GM12878 (cell line): ENCODE data around the gene KAT2A. TPM values are rescaled to one million over a fixed set of nuclear protein-coding genes. Genes with fewer than 3 reads are reported as not detected.

Experiments
- ATAC-seq: fragments of 200-7000 bp; cut with Tn5 transposase; 3 replicates; pipeline ENCODE4 v1.9.1; 2020; ENCODE audit warnings: mild to moderate bottlenecking, moderate library complexity
- BruUV-seq: library from RNA; stranded (reverse); fragments of 400-500 nt; replicated peaks from 2 replicates; lab custom pipeline; 2021; lab: Mats Ljungman, UMichigan
- CTCF ChIA-PET: fragments of 300-600 bp; sonication (Branson Sonifier 250); formaldehyde crosslinking; extraction: SDS; loops from one replicate; lab custom pipeline; 2021; ENCODE audit warnings: inconsistent platforms; lab: Yijun Ruan, JAX
- POLR2A ChIA-PET: fragments of 350-600 bp; formaldehyde crosslinking; extraction: SDS; loops from one replicate; lab custom pipeline; 2021; ENCODE audit warnings: inconsistent platforms; lab: Charles Lee
- RAD21 ChIA-PET: fragments of 300-600 bp; sonication (Branson Sonifier 250); formaldehyde crosslinking; loops from one replicate; lab custom pipeline; 2023; ENCODE audit warnings: antibody characterized with exemption; ENCODE audit not compliant: unreplicated experiment; lab: Charles Lee
- SMC1A ChIA-PET: fragments of 300-600 bp; sonication (Branson Sonifier 250); formaldehyde crosslinking; loops from one replicate; lab custom pipeline; 2023; ENCODE audit not compliant: unreplicated experiment, uncharacterized antibody; lab: Charles Lee
- DNase-seq: peaks from one replicate; pipeline ENCODE4 v3.0.0-alpha.2; 2011; ENCODE audit warnings: low read depth, low spot score
- FAIRE-seq: peaks from 3 replicates; lab custom pipeline; 2011; peaks lifted over from hg19 to GRCh38; lab: Jason Lieb, UNC
- H2AFZ ChIP-seq: 2 replicates; pipeline ENCODE4 v1.6.0; 2011; ENCODE audit warnings: low read depth, low read length, control low read depth; ENCODE audit not compliant: control insufficient read depth
- H3K27ac ChIP-seq: 2 replicates; pipeline ENCODE4 v1.5.1; 2011; ENCODE audit warnings: control low read depth; ENCODE audit not compliant: control insufficient read depth, insufficient read depth
- H3K27me3 ChIP-seq, 2 experiments: replicated peaks in 1 of 2; 2 replicates each; pipeline versions ENCODE4 v1.6.0 to v1.6.1; 2011; ENCODE audit warnings: low read length in 1 of 2; ENCODE audit not compliant: control insufficient read depth in 2 of 2, insufficient read depth in 2 of 2
- H3K36me3 ChIP-seq, 2 experiments: 2 replicates each; pipeline ENCODE4 v1.5.1; 2011; ENCODE audit warnings: low read length in 1 of 2; ENCODE audit not compliant: control insufficient read depth in 2 of 2, insufficient read depth in 2 of 2
- H3K4me1 ChIP-seq: 2 replicates; pipeline ENCODE4 v1.6.1; 2011; ENCODE audit warnings: mild to moderate bottlenecking, low read length, moderate library complexity, mixed read lengths; ENCODE audit not compliant: control insufficient read depth, insufficient read depth
- H3K4me2 ChIP-seq: 2 replicates; pipeline ENCODE4 v1.6.0; 2011; ENCODE audit warnings: control low read depth; ENCODE audit not compliant: control insufficient read depth, insufficient read depth
- H3K4me3 ChIP-seq: fragments of 200-600 bp; sonication (generic); 2 replicates; pipeline ENCODE4 v1.5.1; 2016
- H3K79me2 ChIP-seq: 2 replicates; pipeline ENCODE4 v1.6.0; 2011; ENCODE audit warnings: low read length; ENCODE audit not compliant: control insufficient read depth, insufficient read depth
- H3K9ac ChIP-seq: 2 replicates; pipeline ENCODE4 v1.8.0; 2011; ENCODE audit warnings: low read length, control low read depth, mixed read lengths; ENCODE audit not compliant: control insufficient read depth, insufficient read depth
- H3K9me3 ChIP-seq: replicated peaks from 3 replicates; pipeline ENCODE4 v1.5.1; 2011; ENCODE audit warnings: mild to moderate bottlenecking, low read length; ENCODE audit not compliant: control insufficient read depth, insufficient read depth
- H4K20me1 ChIP-seq: 2 replicates; pipeline ENCODE4 v1.6.0; 2011; ENCODE audit not compliant: control insufficient read depth, insufficient read depth
- E2F8 ChIP-seq: fragments of 450-650 bp; IDR thresholded peaks from 2 replicates; pipeline ENCODE4 v1.6.1; 2018; ENCODE audit warnings: mild to moderate bottlenecking, low read depth, moderate library complexity; ENCODE audit not compliant: partially characterized antibody
- ELK1 ChIP-seq: IDR thresholded peaks from 2 replicates; pipeline ENCODE4 v1.6.1; 2012; ENCODE audit warnings: low read depth, low read length, improper control_type of control experiment
- JUNB ChIP-seq: IDR thresholded peaks from 2 replicates; pipeline ENCODE4 v1.6.1; 2016; ENCODE audit warnings: antibody characterized with exemption, mild to moderate bottlenecking
- MLLT1 ChIP-seq: fragments of 450-650 bp; IDR thresholded peaks from 2 replicates; pipeline ENCODE4 v1.6.1; 2016; ENCODE audit warnings: mild to moderate bottlenecking
- MTA3 ChIP-seq: IDR thresholded peaks from 2 replicates; pipeline ENCODE4 v1.6.1; 2012; ENCODE audit warnings: low read length, inconsistent platforms, borderline replicate concordance
- MXI1 ChIP-seq: fragments of 150-350 bp; IDR thresholded peaks from 2 replicates; pipeline ENCODE4 v1.6.1; 2011; ENCODE audit warnings: low read depth, mild to moderate bottlenecking, inconsistent platforms, low read length, improper control_type of control experiment
- PBX3 ChIP-seq: IDR thresholded peaks from 2 replicates; pipeline ENCODE4 v1.6.1; 2011; ENCODE audit warnings: mild to moderate bottlenecking, low read depth, low read length, moderate library complexity; ENCODE audit not compliant: insufficient replicate concordance
- RCOR1 ChIP-seq: conservative IDR thresholded peaks from 2 replicates; pipeline ENCODE4 v1.6.1; 2012; ENCODE audit warnings: low read depth, low read length, improper control_type of control experiment
- RUNX3 ChIP-seq: IDR thresholded peaks from 2 replicates; pipeline ENCODE4 v1.6.1; 2012; ENCODE audit warnings: low read length, inconsistent platforms
- SUZ12 ChIP-seq: fragments of 200-600 bp; sonication (generic); IDR thresholded peaks from one replicate; pipeline ENCODE4 v1.6.1; 2018; ENCODE audit warnings: antibody characterized with exemption, mild to moderate bottlenecking; ENCODE audit not compliant: unreplicated experiment
- TCF12 ChIP-seq: IDR thresholded peaks from 2 replicates; pipeline ENCODE4 v1.6.1; 2011; ENCODE audit warnings: low read depth, mild to moderate bottlenecking, low read length
- WGBS: methylation state at CpG from one replicate; pipeline ENCODE4 v1.1.6; 2016; ENCODE audit warnings: low lambda C conversion rate; ENCODE audit not compliant: insufficient replicate concordance, insufficient coverage; ENCODE audit errors: missing lambda C conversion rate; 5-methylcytosine and 5-hydroxymethylcytosine counted together
- in situ Hi-C: fragments of 300-500 bp; cut with MboI; formaldehyde crosslinking; loops from 9 replicates; pipeline ENCODE4 v1.14.3; 2018; ENCODE audit warnings: mixed read lengths
- intact Hi-C: fragments of 100-400 bp; cut with micrococcal nuclease; formaldehyde crosslinking; loops from one replicate; pipeline ENCODE4 v1.14.2; 2022; ENCODE audit not compliant: unreplicated experiment
- polyA plus RNA-seq, 11 experiments: library from polyadenylated mRNA; depleted of rRNA in 4 of 11; unstranded in 6 of 11; stranded (reverse) in 5 of 11; fragments of >200 nt; fragmentation: Nextera tagmentation in 4 of 11; fragmentation: Illumina TruSeq in 1 of 11; extraction: Ambion mirVana in 4 of 11; extraction: Trizol in 1 of 11; gene quantifications; 1 replicate in 1 of 11; 2 replicates in 10 of 11; pipeline versions ENCODE4 v1.2.1 to v1.2.3, GENCODE V29; 2011 to 2016; ENCODE audit warnings: inconsistent platforms in 2 of 11, missing spikeins in 2 of 11, low read depth in 1 of 11
- total RNA-seq, 4 experiments: library from RNA; depleted of rRNA in 3 of 4; stranded (reverse); fragments of >200 nt in 3 of 4; fragmentation: Illumina TruSeq in 1 of 4; extraction: Trizol in 1 of 4; gene quantifications; 2 replicates each; pipeline versions ENCODE4 v1.2.1 to v1.2.3, GENCODE V29; 2013 to 2021
- TF ChIP-seq, protein P1 (sequence below): fragments of 450-650 bp; IDR thresholded peaks from 2 replicates; pipeline ENCODE4 v1.6.1; 2017; ENCODE audit warnings: borderline replicate concordance

The KAT2A gene
- total and polyA plus RNA-seq, 10 of the 15 experiments (the other 5 are each of a cell fraction or from before 2014, with no cell fraction given): 0.85 to 47.5 (median 14.6) TPM

- TF ChIP-seq TCF12: no peak
- TF ChIP-seq MXI1: no peak
- no peak for TF ChIP-seq RCOR1
These were observed 7.0 kb downstream of the KAT2A start (continued) for GRCh38 chr17:42114118-42114517.

DNA sequence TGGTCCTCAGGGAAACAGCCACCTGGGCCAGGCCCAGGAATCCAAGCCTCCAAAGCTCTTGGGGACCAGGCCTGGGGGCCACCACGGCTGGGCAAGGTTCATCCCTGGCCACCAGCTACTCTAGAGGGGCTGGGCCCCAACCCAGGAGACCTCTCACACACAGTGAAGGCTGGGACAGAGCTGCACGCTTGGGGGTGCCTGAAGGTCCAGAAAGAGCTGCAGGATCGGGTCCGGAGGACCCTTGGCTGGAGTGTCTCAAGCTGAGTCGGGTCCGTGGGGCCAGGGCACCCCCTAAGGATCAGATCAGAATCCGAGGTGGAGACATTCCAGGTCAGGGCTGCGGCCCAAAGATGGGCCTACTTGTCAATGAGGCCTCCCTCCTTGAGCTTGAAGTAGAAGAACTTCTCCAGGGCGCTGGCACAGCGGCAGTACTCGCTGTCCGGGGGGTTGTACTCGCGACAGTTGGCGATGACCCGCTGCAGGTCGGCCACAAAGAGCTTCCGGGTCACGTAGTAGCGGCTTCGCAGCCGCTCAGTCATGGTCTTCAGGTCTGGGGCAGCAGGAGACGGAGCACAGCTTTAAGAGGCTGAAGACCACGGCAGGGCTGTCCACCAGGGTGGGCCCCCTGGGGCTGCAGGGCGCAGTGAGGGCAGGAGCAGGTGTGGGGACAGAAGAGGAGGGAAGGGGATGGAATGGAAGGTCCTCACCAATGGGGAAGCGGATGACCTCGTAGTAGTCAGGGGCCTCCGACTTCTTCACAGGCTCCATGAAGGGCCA lies 7.7 kb downstream of the KAT2A start:
- Histone ChIP-seq H4K20me1 (no peaks in the 10 kb centered on the region), H3K27me3 (no peaks in the 10 kb centered on the region), H3K4me3 (peak overlapping the region; percentile 45), H2AFZ (no peak overlapping the region), H3K4me1 (peaks cover 35% of the 10 kb centered on the region), H3K27ac (peak overlapping the region; percentile 98), H3K9me3 (no peaks in the 10 kb centered on the region; the same call in 2 of the 3 replicates), H3K79me2 (peaks cover 13% of the 10 kb centered on the region), H3K4me2 (peak overlapping the region; percentile 75), H3K36me3 (peaks cover 5 to 6% of the 10 kb centered on the region in 2 experiments; a peak in 2 of 4 replicates), H3K9ac (peak overlapping the region; percentile 94)
- in situ Hi-C loops (loop anchor here (5.0 kb wide), 2 partner anchors 91 to 151 kb away; partner anchors contain the start of gene NKIRAS2), intact Hi-C loops (no loop called here)
- ChIA-PET SMC1A (interaction anchor here (0.5 to 3.4 kb wide), 10 partner anchors 15 to 450 kb away, joined by 3 to 17 read pairs (median 10); partner anchors contain the start of genes CNP, DNAJC7, KCNH4 and ZNF385C), CTCF (interaction anchor here (0.6 to 7.5 kb wide), 14 partner anchors 10 to 183 kb away, joined by 3 to 61 read pairs (median 6); partner anchors contain the start of genes DNAJC7, GHDC, KCNH4 and ODAD4), POLR2A (interaction anchor here (0.5 to 3.5 kb wide), 16 partner anchors 11 to 510 kb away, joined by 3 to 23 read pairs (median 4); partner anchors contain the start of genes DNAJC7, KCNH4, NKIRAS2 and STAT3), RAD21 (interaction anchor here (1.0 to 2.7 kb wide), 8 partner anchors 12 to 195 kb away, joined by 4 to 16 read pairs (median 6); partner anchors contain the start of genes ACLY, CNP, DNAJC7 and KCNH4)
- ATAC-seq: no peak
- DNase-seq: no peak
- 95% methylated on average over 25 of the region's 28 CpGs for WGBS
- no peak for FAIRE-seq
- no TSS peak for BruUV-seq
- TF ChIP-seq JUNB (no peak), RUNX3 (no peak), MLLT1 (no peak), MTA3 (no peak), PBX3 (no peak), ELK1 (no peak), E2F8 (no peak), SUZ12 (no peak)
- TF ChIP-seq, protein P1, sequence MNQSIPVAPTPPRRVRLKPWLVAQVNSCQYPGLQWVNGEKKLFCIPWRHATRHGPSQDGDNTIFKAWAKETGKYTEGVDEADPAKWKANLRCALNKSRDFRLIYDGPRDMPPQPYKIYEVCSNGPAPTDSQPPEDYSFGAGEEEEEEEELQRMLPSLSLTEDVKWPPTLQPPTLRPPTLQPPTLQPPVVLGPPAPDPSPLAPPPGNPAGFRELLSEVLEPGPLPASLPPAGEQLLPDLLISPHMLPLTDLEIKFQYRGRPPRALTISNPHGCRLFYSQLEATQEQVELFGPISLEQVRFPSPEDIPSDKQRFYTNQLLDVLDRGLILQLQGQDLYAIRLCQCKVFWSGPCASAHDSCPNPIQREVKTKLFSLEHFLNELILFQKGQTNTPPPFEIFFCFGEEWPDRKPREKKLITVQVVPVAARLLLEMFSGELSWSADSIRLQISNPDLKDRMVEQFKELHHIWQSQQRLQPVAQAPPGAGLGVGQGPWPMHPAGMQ: no peak
